Esophagus muscularis mucosa (tissue), 4 donors: ENCODE results near the gene EDIL3.

Source experiments
- EP300 ChIP-seq: sonication (generic); formaldehyde crosslinking; IDR thresholded peaks from one replicate; pipeline ENCODE4 v1.6.1; 2017; ENCODE audit warnings: antibody characterized with exemption
- POLR2AphosphoS5 ChIP-seq, 2 donors: sonication (generic); formaldehyde crosslinking; IDR thresholded peaks; one replicate each; pipeline ENCODE4 v1.6.1; 2017; ENCODE audit warnings: antibody characterized with exemption in 2 of 2
- TF ChIP-seq, protein P1 (sequence below), 3 experiments: fragments of 200-600 bp in 2 of 3; fragments of 450-650 bp in 1 of 3; sonication (generic) in 2 of 3; IDR thresholded peaks; one replicate each; pipeline ENCODE4 v1.5.1; 2017 to 2019; ENCODE audit warnings: antibody characterized with exemption in 3 of 3, mild to moderate bottlenecking in 2 of 3, moderate library complexity in 1 of 3

- TF ChIP-seq, protein P1, sequence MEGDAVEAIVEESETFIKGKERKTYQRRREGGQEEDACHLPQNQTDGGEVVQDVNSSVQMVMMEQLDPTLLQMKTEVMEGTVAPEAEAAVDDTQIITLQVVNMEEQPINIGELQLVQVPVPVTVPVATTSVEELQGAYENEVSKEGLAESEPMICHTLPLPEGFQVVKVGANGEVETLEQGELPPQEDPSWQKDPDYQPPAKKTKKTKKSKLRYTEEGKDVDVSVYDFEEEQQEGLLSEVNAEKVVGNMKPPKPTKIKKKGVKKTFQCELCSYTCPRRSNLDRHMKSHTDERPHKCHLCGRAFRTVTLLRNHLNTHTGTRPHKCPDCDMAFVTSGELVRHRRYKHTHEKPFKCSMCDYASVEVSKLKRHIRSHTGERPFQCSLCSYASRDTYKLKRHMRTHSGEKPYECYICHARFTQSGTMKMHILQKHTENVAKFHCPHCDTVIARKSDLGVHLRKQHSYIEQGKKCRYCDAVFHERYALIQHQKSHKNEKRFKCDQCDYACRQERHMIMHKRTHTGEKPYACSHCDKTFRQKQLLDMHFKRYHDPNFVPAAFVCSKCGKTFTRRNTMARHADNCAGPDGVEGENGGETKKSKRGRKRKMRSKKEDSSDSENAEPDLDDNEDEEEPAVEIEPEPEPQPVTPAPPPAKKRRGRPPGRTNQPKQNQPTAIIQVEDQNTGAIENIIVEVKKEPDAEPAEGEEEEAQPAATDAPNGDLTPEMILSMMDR (IDR thresholded peaks at IDR 0.05): no peak
- TF ChIP-seq POLR2AphosphoS5 (IDR thresholded peaks at IDR 0.05) (no peak), EP300 (no peak)
Observed at GRCh38 chr5:84370176-84370575, 14.5 kb downstream of the EDIL3 start.
